Lower lobe of right lung (tissue), 2 donors: ENCODE data around the gene TRIP13. TPM values are rescaled to one million over a fixed set of nuclear protein-coding genes. Genes with fewer than 3 reads are reported as not detected.

Source experiments
- ATAC-seq, 2 donors: fragments of 200-7000 bp; cut with Tn5 transposase; one replicate each; pipeline ENCODE4 v1.9.1; 2020 to 2022; ENCODE audit warnings: mild to moderate bottlenecking in 2 of 2, moderate library complexity in 2 of 2
- DNase-seq: peaks from one replicate; pipeline ENCODE4 v3.0.0-alpha.2; 2020
- H3K27ac ChIP-seq: fragments of 200-600 bp; one replicate; pipeline ENCODE4 v1.8.0; 2022
- H3K27me3 ChIP-seq: fragments of 200-600 bp; one replicate; pipeline ENCODE4 v1.8.0; 2022; ENCODE audit warnings: low read depth
- H3K36me3 ChIP-seq: fragments of 200-600 bp; one replicate; pipeline ENCODE4 v1.8.0; 2022; ENCODE audit warnings: mild to moderate bottlenecking
- H3K4me1 ChIP-seq: fragments of 200-600 bp; one replicate; pipeline ENCODE4 v1.8.0; 2022
- H3K4me3 ChIP-seq: fragments of 200-600 bp; one replicate; pipeline ENCODE4 v1.8.0; 2022; ENCODE audit warnings: mild to moderate bottlenecking
- H3K9me3 ChIP-seq: fragments of 200-600 bp; one replicate; pipeline ENCODE4 v1.8.0; 2022
- intact Hi-C: fragments of 100-400 bp; cut with DNase I; formaldehyde crosslinking; loops from one replicate; pipeline ENCODE4 v1.11.0; 2022
- total RNA-seq: library from RNA; stranded (reverse); fragmentation: NEBNext Ultra II Directional; extraction: Animal tissue kit (Norgen Biotek cat#: 25700); gene quantifications from one replicate; pipeline ENCODE4 v1.2.1, GENCODE V29; 2021
- TF ChIP-seq, protein P1 (sequence below): fragments of 200-600 bp; IDR thresholded peaks from one replicate; pipeline ENCODE4 v1.8.0; 2022; ENCODE audit warnings: antibody characterized with exemption, mild to moderate bottlenecking
- donor health status: DM: no; HTN: yes; CAD: no; lungs with severe emphysema.

Gene TRIP13
- total RNA-seq, 1 donor from 2014 or later: 1.0 TPM

DNA sequence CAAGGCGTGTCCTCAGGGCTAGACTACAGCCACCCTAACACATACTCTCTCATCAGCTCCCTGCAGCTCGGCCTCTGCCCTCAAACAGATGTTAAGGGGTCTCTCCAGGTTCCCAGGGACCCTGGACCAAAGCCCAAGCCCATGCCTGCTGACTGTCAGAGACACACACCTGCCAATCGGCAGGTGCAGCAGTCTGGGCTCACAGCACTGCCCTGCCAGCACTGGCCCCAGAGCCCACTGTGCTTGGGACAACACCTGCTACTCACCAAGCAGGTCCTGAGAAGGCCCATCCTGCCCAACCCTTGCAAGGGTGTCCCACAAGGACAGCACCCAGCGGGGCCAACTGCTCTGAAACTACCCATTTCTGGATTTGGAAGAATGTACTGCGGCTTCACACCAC is 21.7 kb upstream of the TRIP13 start:
- ATAC-seq (no peak), DNase-seq (no peak)
- intact Hi-C loops: no loop called here
- TF ChIP-seq, protein P1, sequence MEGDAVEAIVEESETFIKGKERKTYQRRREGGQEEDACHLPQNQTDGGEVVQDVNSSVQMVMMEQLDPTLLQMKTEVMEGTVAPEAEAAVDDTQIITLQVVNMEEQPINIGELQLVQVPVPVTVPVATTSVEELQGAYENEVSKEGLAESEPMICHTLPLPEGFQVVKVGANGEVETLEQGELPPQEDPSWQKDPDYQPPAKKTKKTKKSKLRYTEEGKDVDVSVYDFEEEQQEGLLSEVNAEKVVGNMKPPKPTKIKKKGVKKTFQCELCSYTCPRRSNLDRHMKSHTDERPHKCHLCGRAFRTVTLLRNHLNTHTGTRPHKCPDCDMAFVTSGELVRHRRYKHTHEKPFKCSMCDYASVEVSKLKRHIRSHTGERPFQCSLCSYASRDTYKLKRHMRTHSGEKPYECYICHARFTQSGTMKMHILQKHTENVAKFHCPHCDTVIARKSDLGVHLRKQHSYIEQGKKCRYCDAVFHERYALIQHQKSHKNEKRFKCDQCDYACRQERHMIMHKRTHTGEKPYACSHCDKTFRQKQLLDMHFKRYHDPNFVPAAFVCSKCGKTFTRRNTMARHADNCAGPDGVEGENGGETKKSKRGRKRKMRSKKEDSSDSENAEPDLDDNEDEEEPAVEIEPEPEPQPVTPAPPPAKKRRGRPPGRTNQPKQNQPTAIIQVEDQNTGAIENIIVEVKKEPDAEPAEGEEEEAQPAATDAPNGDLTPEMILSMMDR: no peak
- H3K36me3 ChIP-seq: peaks cover 98% of the 10 kb centered on the region
- no peak overlapping the region for H3K4me3 ChIP-seq
- no peak overlapping the region for H3K27ac ChIP-seq
- peaks cover 6% of the 10 kb centered on the region for H3K4me1 ChIP-seq
- H3K9me3 ChIP-seq: no peaks in the 10 kb centered on the region
- H3K27me3 ChIP-seq: no peaks in the 10 kb centered on the region

DNA sequence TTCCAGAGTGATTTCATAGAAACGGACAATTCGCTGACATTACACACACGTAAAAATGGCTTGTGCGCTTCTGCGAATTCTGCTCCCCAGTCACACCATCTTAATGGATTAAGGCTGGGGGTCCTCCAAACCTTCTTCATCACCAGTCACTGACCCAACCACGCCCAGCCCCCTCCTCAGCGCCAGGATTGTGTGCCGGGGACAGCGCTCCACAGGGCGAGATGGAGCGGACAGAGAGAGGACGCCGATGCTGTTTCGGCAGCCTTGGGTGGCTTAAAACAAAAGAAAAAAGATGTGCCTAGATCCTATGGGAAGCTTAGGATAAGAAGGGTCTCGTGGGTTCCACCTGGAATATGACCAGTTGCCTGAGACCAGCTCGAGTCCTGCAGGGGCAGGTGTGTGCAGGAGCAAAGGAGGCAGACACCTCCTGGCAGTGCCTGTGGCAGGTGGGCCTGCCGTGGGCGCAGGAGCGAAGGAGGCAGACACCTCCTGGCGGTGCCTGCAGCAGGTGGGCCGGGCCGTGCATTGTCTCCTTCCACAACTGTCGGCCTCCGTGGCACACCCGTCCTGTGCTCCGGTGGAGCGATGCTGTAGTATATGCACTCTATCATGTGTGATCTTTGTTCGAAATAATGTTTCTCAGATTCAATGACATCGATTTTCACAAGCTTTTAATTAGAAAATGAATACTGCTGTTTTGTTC is 20.9 kb upstream of the TRIP13 start:
- no peaks in the 10 kb centered on the region for H3K9me3 ChIP-seq

DNA sequence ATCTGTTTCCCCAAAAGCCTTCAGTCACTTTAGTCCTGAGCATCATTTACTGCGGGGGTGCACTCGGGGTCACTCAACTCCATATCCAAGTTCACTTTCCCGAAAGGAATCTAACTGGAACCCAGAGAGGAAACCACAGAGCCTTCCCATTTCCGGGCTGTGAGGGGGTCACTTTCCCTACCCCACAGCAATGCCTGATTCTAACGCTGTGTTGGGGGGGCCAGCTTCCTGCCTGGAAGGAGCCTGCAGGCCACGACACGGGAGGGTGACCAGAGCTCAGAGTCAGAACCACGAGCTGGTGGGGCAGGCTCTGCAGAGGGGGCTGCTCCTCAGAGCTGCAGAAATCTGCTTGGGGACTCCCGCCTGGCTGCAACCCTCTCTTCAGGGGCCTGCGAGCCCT is 20.4 kb upstream of the TRIP13 start:
- peaks cover 100% of the 10 kb centered on the region for H3K36me3 ChIP-seq

More for the DNA sequence above, 20.9 kb upstream of the TRIP13 start:
- TF ChIP-seq, protein P1: no peak
- Histone ChIP-seq H3K27me3 (no peaks in the 10 kb centered on the region), H3K27ac (no peak overlapping the region), H3K4me1 (peaks cover 6% of the 10 kb centered on the region), H3K4me3 (no peak overlapping the region), H3K36me3 (peaks cover 100% of the 10 kb centered on the region)
- peak; percentile 32 for DNase-seq
- no peak for ATAC-seq
- intact Hi-C loops: no loop called here

DNA sequence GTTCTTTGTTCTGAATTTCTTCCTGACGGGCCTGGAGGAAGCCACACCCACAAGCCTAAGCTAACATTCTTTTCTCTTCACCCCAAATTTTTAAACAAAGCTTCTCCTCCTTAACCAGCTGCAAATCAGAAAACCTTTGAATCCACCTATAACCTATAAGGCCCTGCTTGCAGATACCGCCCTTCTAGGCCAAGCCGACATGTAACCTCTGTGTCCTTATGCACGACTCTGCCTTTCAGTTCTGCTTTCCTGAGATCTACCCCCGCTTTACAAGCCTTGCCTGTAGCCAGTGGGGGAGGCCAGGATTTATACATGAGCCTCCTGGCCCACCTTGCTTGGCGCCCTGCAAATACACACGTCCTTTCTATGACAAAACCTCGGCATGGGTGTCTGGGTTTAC is 19.4 kb upstream of the TRIP13 start:
- Histone ChIP-seq H3K4me1 (peaks cover 6% of the 10 kb centered on the region), H3K36me3 (peaks cover 100% of the 10 kb centered on the region), H3K27me3 (no peaks in the 10 kb centered on the region), H3K27ac (no peak overlapping the region), H3K9me3 (no peaks in the 10 kb centered on the region), H3K4me3 (no peak overlapping the region)
- ATAC-seq (no peak), DNase-seq (peak; percentile 6)
- intact Hi-C loops: no loop called here
- TF ChIP-seq, protein P1: no peak

More for the DNA sequence above, 20.4 kb upstream of the TRIP13 start:
- ATAC-seq (no peak), DNase-seq (peak; percentile 40)
- intact Hi-C loops: no loop called here
- no peak overlapping the region for H3K27ac ChIP-seq
- H3K9me3 ChIP-seq: no peaks in the 10 kb centered on the region
- no peaks in the 10 kb centered on the region for H3K27me3 ChIP-seq
- H3K4me3 ChIP-seq: no peak overlapping the region
- TF ChIP-seq, protein P1: no peak
- peaks cover 6% of the 10 kb centered on the region for H3K4me1 ChIP-seq

DNA sequence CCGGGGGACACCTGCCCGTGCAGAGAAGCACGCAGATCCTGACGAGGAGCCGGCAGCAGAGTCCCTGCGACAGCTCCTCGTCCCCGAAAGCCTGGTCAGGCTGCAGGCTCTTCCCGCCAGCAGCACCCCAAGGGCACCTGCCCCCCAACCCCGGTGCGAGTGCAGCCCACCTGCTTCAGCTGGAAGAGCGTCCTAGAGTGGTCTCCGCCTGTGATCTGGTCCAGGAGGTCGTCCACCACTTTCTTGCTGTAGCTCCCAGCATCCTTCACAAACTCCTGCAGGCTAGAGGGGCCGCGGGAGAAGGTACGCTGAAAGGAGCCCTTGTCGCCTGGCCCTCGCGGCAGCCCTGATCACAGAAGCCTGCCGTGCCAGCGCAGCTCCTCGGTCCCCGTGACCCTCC is 16.8 kb upstream of the TRIP13 start:
- Histone ChIP-seq H3K4me1 (peaks cover 6% of the 10 kb centered on the region), H3K36me3 (peaks cover 82% of the 10 kb centered on the region), H3K27me3 (no peaks in the 10 kb centered on the region), H3K27ac (no peak overlapping the region), H3K4me3 (no peak overlapping the region), H3K9me3 (no peaks in the 10 kb centered on the region)
- DNase-seq (no peak), ATAC-seq (no peak)
- TF ChIP-seq, protein P1: no peak
- intact Hi-C loops: no loop called here
